Stimulated activated CD4-positive, alpha-beta T cell treated with anti-CD3 and anti-CD28 coated beads, Interleukin-1b, Interleukin-23, amount 100 ng/mL, for 1 hour (primary cell): ENCODE data around the gene MAPK8IP3.

Experiments
- DNase-seq, 2 donors: peaks; one replicate each; pipeline ENCODE4 v3.0.0-alpha.2; 2020; ENCODE audit warnings: low read depth in 2 of 2

MAPK8IP3 gene

GRCh38 chr16:1812732-1813163 lies 106.8 kb downstream of the MAPK8IP3 start:
- peak in 1 of 2 donors; percentile 14 for DNase-seq

DNA sequence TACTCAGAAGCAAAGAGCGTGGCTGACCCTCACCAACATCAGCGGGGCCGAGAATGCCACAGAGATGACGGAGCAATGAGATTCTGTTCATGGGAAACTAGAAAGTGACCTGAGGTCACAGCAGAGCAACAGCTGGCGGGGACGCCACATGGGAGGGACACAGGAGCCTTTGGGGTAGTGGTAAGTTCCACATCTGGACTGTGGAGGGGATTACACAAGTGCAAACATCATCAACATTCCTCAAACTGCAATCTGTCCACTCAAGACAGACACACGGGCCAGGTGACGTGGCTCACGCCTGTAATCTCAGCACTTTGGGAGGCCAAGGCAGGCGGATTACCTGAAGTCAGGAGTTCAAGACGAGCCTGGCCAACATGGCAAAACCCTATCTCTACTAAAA lies 109.5 kb downstream of the MAPK8IP3 start:
- DNase-seq, result no peak

DNA sequence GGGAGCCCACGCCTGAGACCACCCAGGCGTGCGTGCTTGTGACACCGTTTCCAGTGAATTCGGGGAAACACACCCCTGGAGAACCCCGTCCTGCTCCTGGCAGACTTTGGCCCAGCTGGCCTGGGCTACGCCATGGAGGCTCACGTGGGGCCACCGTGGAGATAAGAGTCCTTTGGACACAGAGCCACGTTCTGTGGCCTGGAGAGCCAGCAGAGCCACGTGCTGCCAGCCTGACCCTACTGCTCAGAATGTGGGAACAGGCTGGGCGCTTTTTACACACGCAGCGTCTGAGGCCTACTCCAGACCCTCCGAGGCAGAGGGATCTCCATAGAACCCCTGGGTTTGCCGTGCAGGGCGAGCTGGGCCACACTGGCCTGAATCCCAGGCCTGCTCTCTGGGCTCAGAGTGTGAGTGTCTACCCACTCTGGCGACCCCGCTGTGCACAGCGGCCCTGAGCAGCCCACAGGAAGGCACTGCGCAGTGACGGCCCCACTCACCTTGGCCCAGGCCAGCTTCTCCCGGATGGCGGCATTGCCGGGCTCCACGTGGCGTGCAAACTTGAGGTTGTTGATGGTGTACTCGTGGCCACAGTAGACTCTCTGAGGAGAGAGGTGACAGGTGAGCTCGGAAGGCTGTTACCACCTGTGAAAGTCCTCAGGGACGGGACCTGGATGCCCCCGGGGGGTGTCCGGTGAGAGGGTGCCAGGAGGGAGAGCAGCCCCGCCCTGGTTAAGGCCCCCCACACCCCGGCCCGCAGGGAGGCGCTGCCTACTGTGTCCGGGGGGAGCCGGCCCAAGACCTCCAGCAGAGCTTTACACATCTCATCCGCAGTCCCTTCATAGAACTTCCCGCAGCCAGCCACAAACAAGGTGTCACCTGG lies 110.6 kb downstream of the MAPK8IP3 start:
- DNase-seq, result no peak

DNA sequence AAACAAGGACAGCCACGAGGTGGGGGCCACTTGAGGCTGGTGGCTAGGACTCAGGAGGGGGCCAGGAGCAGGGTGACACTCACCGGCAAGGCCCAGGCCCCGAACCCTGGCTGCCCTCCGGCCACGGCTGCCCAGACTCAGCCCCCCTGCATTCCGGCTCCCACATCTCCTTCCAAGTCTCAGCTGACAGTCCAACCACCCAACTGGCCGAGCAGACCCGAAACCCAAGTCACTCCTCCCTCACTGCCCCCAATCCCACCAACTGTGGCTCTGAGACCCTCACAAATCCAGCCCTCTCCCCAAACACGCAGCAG lies 111.2 kb downstream of the MAPK8IP3 start:
- DNase-seq, result no peak

DNA sequence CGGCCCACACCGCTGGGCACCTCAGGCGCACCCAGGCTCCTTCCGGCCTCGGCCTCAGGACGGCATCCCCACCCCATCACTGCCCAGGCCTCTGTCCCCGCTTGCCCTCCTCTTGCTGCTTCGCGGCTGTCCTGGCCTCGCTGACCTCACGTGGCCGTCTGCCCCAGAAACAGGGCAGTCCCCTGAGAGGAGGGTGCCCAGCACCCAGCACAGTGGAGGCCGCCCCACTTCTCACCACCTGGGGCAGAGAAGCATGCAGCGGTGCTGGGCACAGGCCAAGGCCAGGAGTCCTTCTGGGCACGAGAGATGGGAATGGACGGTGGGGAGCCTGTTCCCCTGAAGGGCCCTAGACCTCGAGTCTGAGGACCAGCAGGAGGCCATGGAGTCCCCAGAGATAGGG lies 111.7 kb downstream of the MAPK8IP3 start:
- no peak for DNase-seq

DNA sequence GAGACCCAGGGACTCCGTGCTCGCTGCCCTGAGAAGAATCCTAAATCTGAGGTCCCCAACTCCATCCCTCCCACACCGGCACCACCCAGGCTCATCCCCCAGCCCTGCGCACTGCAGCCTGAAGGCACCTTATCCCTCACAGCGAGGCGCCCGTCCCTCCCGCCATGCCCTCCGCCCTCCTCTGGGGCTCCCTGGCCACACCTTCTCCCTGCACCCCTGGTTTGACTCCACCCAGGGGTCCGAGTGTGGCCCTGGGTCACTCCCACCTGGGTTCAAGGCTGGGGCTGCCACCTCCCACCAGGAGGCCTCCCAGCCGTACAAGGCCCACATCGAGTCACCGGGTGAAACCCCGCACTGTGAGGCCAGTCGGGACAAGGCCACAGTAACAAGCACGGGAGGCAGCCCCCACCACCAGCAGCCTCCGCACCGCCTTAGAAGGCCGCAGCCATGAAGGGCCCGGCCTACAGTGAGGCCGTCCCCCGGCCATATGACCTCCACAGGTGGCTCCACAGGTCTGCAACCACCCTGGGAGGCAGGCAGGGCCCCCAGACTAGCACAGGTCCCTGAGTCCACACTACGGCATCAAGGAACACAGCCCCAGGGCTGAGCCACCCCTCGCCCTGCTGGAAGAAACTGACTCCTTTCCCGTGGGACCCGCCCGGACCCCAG lies 112.3 kb downstream of the MAPK8IP3 start:
- DNase-seq, result no peak

- no peak for DNase-seq
Observed at GRCh38 chr16:1818873-1819525, 113.0 kb downstream of the MAPK8IP3 start.

GRCh38 chr16:1819611-1820010 lies 113.6 kb downstream of the MAPK8IP3 start:
- no peak for DNase-seq
